ENCODE results near the gene TOE1.

Gene TOE1

DNA sequence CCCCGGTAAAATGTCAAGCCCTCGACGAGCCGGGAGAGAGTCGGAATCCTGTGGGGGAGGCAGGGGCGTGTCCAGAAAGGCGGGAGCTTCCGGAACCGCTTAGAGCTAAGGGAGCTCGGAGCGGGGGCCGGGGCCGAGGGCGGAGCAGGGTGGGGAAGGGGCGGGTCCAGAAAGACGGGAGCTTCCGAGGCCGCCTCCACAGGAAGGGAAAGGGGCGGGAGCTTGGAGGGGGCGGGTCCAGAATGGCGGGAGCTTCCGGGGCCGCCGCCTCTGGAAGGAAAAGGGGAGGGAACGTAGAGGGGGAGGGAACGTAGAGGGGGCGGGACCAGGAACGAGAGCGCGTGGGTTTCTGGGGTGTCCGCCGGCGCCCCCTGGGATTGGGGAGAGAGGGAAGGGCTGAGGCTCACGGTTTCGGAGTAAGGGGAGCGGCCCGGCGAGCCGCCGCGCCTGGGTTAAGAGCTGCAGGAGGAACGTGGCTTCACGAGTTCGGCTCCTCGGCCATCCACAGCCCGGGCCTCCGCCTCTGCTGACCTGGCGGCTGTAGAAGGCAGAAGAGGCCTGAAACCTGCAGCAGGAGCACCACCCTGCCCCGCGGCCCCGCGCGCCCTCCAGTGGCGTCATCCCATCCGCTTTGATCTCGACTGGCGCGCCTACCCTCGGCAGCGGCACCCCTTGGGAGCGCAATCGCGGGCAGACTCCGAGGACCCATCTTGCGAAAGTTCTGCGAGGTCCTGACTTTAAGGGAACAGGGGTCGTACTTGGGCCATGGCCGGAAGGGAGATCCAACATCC is 36.3 kb upstream of the TOE1 start:
- H3K9ac ChIP-seq (ENCODE audit: low read length) = peak overlapping the region; percentile 82

DNA sequence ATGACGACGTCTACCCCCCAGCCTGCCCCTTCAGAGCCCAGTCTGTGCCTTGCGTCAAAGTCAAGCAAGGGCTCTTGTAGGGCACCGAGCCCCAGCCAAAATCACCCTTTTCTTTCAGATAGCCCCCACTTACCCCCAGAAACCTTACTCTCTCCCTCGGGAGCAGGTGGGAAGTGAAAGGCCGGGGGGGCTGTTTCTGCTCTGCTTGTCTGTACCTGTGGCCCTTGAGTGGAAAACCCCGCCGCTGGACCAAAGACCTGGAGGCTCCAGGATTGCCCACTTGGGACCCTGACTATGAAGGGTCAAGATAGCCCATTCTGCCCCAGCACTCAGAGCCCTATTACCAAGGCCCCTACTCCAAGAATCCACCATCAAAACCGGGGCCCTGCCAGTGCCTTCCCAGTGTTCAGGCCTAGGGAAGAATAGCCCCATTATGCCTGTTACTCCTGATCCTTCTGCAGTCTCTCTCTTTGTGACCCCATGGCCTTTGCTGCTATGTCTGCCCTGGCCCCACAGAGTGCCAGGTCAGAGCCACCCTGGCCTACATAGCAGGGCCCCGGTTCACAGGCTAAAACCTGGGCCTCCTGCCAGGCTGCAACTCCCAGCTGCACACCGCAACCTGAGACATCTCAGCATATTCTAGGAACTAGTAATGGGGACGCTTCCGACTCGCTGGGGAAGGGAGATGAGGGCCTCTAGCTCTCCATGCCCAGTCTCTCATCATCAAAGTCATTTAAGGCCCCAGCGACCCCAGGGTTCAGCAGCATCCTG is 35.5 kb upstream of the TOE1 start:
- Histone ChIP-seq H2BK120ac (ENCODE audit: insufficient read depth, low read length, poor library complexity) (peak overlapping the region; percentile 21), H3K36me3 (ENCODE audit: control insufficient read depth in 1 of 2, insufficient read depth in 2 of 2, low read length in 2 of 2) (no peaks in the 10 kb centered on the region), H3K4me1 (ENCODE audit: control insufficient read depth in 1 of 2, insufficient read depth in 2 of 2, low read length in 2 of 2) (peaks cover 6% of the 10 kb centered on the region in 2 experiments), H3K18ac (ENCODE audit: low read length) (peak overlapping the region; percentile 2), H2AFZ (ENCODE audit: insufficient read depth, low read length, poor library complexity) (peak overlapping the region; percentile 38), H3K4ac (ENCODE audit: low read depth, low read length) (peak overlapping the region; percentile 77), H4K12ac (ENCODE audit: low read depth, low read length) (peak overlapping the region; percentile 93), H3K23ac (ENCODE audit: low read length) (no peak overlapping the region), H3K14ac (ENCODE audit: low read length) (peak overlapping the region; percentile 87), H3K4me3 (ENCODE audit: low read depth, low read length) (peak overlapping the region; percentile 87), H4K91ac (ENCODE audit: low read depth, low read length) (peak overlapping the region; percentile 89), H4K8ac (ENCODE audit: low read depth, low read length) (peak overlapping the region; percentile 64), H2BK5ac (ENCODE audit: low read depth, low read length, poor library complexity) (peak overlapping the region; percentile 89), H3K9me3 (ENCODE audit: insufficient read depth, low read depth, low read length) (no peaks in the 10 kb centered on the region), H3K79me2 (ENCODE audit: control insufficient read depth, insufficient read depth, low read length, poor library complexity) (peaks cover 8% of the 10 kb centered on the region), H3K27ac (ENCODE audit: low read depth, low read length) (peak overlapping the region; percentile 64), H3K4me2 (ENCODE audit: low read length) (peak overlapping the region; percentile 71), H3K9ac (ENCODE audit: low read length) (peak overlapping the region; percentile 82), H2AK5ac (ENCODE audit: low read length) (peak overlapping the region; percentile 55), H2BK12ac (ENCODE audit: low read length) (peak overlapping the region; percentile 63), H3K79me1 (ENCODE audit: low read length) (peaks cover 11% of the 10 kb centered on the region), H3K27me3 (ENCODE audit: insufficient read depth, low read length) (no peaks in the 10 kb centered on the region)
- no CpG with 5 or more reads among the region's 15 CpGs for WGBS (ENCODE audit: extremely low coverage, insufficient coverage, insufficient read length)
- DNase-seq = no peak

More for the DNA sequence above, 36.3 kb upstream of the TOE1 start:
- H4K8ac ChIP-seq (ENCODE audit: low read depth, low read length) = peak overlapping the region; percentile 86
- peak overlapping the region; percentile 89 for H2BK5ac ChIP-seq (ENCODE audit: low read depth, low read length, poor library complexity)
- no peaks in the 10 kb centered on the region for H3K36me3 ChIP-seq (ENCODE audit: control insufficient read depth in 1 of 2, insufficient read depth in 2 of 2, low read length in 2 of 2)
- H2BK12ac ChIP-seq (ENCODE audit: low read length) = peak overlapping the region; percentile 63
- H4K91ac ChIP-seq (ENCODE audit: low read depth, low read length) = peak overlapping the region; percentile 89
- H3K4me2 ChIP-seq (ENCODE audit: low read length) = peak overlapping the region; percentile 71
- H3K4me1 ChIP-seq (ENCODE audit: control insufficient read depth in 1 of 2, insufficient read depth in 2 of 2, low read length in 2 of 2) = peaks cover 6% of the 10 kb centered on the region in 2 experiments
- peak overlapping the region; percentile 87 for H3K14ac ChIP-seq (ENCODE audit: low read length)
- H3K4me3 ChIP-seq (ENCODE audit: low read depth, low read length) = peak overlapping the region; percentile 87
- no peaks in the 10 kb centered on the region for H3K9me3 ChIP-seq (ENCODE audit: insufficient read depth, low read depth, low read length)
- H3K27ac ChIP-seq (ENCODE audit: low read depth, low read length) = peak overlapping the region; percentile 77
- peaks cover 11% of the 10 kb centered on the region for H3K79me1 ChIP-seq (ENCODE audit: low read length)
- peak overlapping the region; percentile 81 for H2AFZ ChIP-seq (ENCODE audit: insufficient read depth, low read length, poor library complexity)
- H3K27me3 ChIP-seq (ENCODE audit: insufficient read depth, low read length) = no peaks in the 10 kb centered on the region
- peak; percentile 96 to 98 for DNase-seq
- peak overlapping the region; percentile 77 for H3K4ac ChIP-seq (ENCODE audit: low read depth, low read length)
- H3K79me2 ChIP-seq (ENCODE audit: control insufficient read depth, insufficient read depth, low read length, poor library complexity) = peaks cover 8% of the 10 kb centered on the region
- peak overlapping the region; percentile 2 for H3K18ac ChIP-seq (ENCODE audit: low read length)
- H2BK120ac ChIP-seq (ENCODE audit: insufficient read depth, low read length, poor library complexity) = peak overlapping the region; percentile 94
- peak overlapping the region; percentile 93 for H4K12ac ChIP-seq (ENCODE audit: low read depth, low read length)
- H3K23ac ChIP-seq (ENCODE audit: low read length) = no peak overlapping the region
- H2AK5ac ChIP-seq (ENCODE audit: low read length) = no peak overlapping the region
- WGBS (ENCODE audit: extremely low coverage, insufficient coverage, insufficient read length) = no CpG with 5 or more reads among the region's 68 CpGs

DNA sequence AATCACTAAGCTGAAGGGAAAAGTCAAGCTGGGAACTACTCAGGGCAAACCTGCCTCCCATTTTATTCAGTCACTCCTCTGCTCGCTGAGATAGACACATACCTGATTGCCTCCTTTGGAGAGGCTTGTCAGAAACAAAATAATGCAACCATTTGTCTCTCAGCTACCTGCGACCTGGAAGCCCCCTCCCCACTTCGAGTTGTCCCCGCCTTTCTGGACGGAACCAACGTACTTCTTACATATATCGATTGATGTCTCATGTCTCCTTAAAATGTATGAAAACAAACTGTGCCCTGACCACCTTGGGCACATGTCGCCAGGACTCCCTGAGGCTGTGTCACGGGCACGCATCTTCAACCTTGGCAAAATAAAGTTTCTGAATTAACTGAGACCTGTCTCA is 34.7 kb upstream of the TOE1 start:
- Histone ChIP-seq H4K8ac (ENCODE audit: low read depth, low read length) (no peak overlapping the region), H3K9me3 (ENCODE audit: insufficient read depth, low read depth, low read length) (no peaks in the 10 kb centered on the region), H3K27ac (ENCODE audit: low read depth, low read length) (no peak overlapping the region), H3K27me3 (ENCODE audit: insufficient read depth, low read length) (no peaks in the 10 kb centered on the region), H3K79me2 (ENCODE audit: control insufficient read depth, insufficient read depth, low read length, poor library complexity) (peaks cover 8% of the 10 kb centered on the region), H3K4me3 (ENCODE audit: low read depth, low read length) (no peak overlapping the region), H3K36me3 (ENCODE audit: control insufficient read depth in 1 of 2, insufficient read depth in 2 of 2, low read length in 2 of 2) (no peaks in the 10 kb centered on the region), H4K91ac (ENCODE audit: low read depth, low read length) (no peak overlapping the region), H3K4ac (ENCODE audit: low read depth, low read length) (no peak overlapping the region), H2BK5ac (ENCODE audit: low read depth, low read length, poor library complexity) (no peak overlapping the region), H3K9ac (ENCODE audit: low read length) (no peak overlapping the region), H3K14ac (ENCODE audit: low read length) (no peak overlapping the region), H3K4me1 (ENCODE audit: control insufficient read depth in 1 of 2, insufficient read depth in 2 of 2, low read length in 2 of 2) (peaks cover 6% of the 10 kb centered on the region in 2 experiments), H3K18ac (ENCODE audit: low read length) (no peak overlapping the region), H2BK12ac (ENCODE audit: low read length) (no peak overlapping the region), H3K23ac (ENCODE audit: low read length) (no peak overlapping the region), H3K4me2 (ENCODE audit: low read length) (no peak overlapping the region), H3K79me1 (ENCODE audit: low read length) (peaks cover 11% of the 10 kb centered on the region), H2AK5ac (ENCODE audit: low read length) (no peak overlapping the region), H4K12ac (ENCODE audit: low read depth, low read length) (no peak overlapping the region), H2BK120ac (ENCODE audit: insufficient read depth, low read length, poor library complexity) (no peak overlapping the region), H2AFZ (ENCODE audit: insufficient read depth, low read length, poor library complexity) (no peak overlapping the region)
- WGBS (ENCODE audit: extremely low coverage, insufficient coverage, insufficient read length) = no CpG with 5 or more reads among the region's 10 CpGs
- no peak for DNase-seq

DNA sequence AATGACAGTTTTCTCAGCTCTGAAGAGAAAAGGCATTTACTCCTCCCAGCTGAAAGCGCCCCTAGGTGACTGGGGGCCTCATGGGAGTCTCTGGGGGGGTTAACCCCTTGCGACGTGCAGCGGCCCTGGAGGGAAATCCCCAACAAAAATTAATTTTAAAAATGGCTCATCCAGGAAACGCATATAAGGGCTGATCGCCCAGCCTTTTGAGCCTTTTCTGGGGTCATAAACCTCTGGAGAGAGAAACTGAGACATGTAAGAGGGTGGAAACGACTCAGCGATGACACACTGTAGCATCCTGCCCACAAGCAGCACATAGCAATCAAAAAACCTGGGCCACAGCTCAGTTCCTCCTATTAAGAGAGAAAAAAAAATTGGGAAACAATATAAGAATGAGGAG is 33.7 kb upstream of the TOE1 start:
- no peak overlapping the region for H2BK12ac ChIP-seq (ENCODE audit: low read length)

More for the DNA sequence above, 33.7 kb upstream of the TOE1 start:
- no CpG with 5 or more reads among the region's 8 CpGs for WGBS (ENCODE audit: extremely low coverage, insufficient coverage, insufficient read length)
- peaks cover 6% of the 10 kb centered on the region in 2 experiments for H3K4me1 ChIP-seq (ENCODE audit: control insufficient read depth in 1 of 2, insufficient read depth in 2 of 2, low read length in 2 of 2)
- H3K14ac ChIP-seq (ENCODE audit: low read length) = no peak overlapping the region
- no peak overlapping the region for H4K12ac ChIP-seq (ENCODE audit: low read depth, low read length)
- peaks cover 11% of the 10 kb centered on the region for H3K79me1 ChIP-seq (ENCODE audit: low read length)
- H3K4ac ChIP-seq (ENCODE audit: low read depth, low read length) = no peak overlapping the region
- H3K27ac ChIP-seq (ENCODE audit: low read depth, low read length) = no peak overlapping the region
- no peak overlapping the region for H2AFZ ChIP-seq (ENCODE audit: insufficient read depth, low read length, poor library complexity)
- no peak overlapping the region for H3K4me2 ChIP-seq (ENCODE audit: low read length)
- H3K27me3 ChIP-seq (ENCODE audit: insufficient read depth, low read length) = no peaks in the 10 kb centered on the region
- H2AK5ac ChIP-seq (ENCODE audit: low read length) = no peak overlapping the region
- H4K91ac ChIP-seq (ENCODE audit: low read depth, low read length) = no peak overlapping the region
- peaks cover 8% of the 10 kb centered on the region for H3K79me2 ChIP-seq (ENCODE audit: control insufficient read depth, insufficient read depth, low read length, poor library complexity)
- H3K18ac ChIP-seq (ENCODE audit: low read length) = no peak overlapping the region
- no peak overlapping the region for H3K9ac ChIP-seq (ENCODE audit: low read length)
- no peak overlapping the region for H4K8ac ChIP-seq (ENCODE audit: low read depth, low read length)
- H3K23ac ChIP-seq (ENCODE audit: low read length) = no peak overlapping the region
- no peaks in the 10 kb centered on the region for H3K36me3 ChIP-seq (ENCODE audit: control insufficient read depth in 1 of 2, insufficient read depth in 2 of 2, low read length in 2 of 2)
- no peak overlapping the region for H2BK120ac ChIP-seq (ENCODE audit: insufficient read depth, low read length, poor library complexity)
- DNase-seq = no peak
- no peak overlapping the region for H2BK5ac ChIP-seq (ENCODE audit: low read depth, low read length, poor library complexity)
- no peak overlapping the region for H3K4me3 ChIP-seq (ENCODE audit: low read depth, low read length)
- no peaks in the 10 kb centered on the region for H3K9me3 ChIP-seq (ENCODE audit: insufficient read depth, low read depth, low read length)
